Skin epidermis (tissue), 12 donors: ENCODE data around the gene FAIM.
A peak's percentile ranks its signal among the peaks of the same experiment; 100 is the strongest.
"Not testable (repeated sequence)": the region's sequence is repeated elsewhere in the genome, so short reads cannot be mapped to it uniquely, and the experiment has no call there.

Experiments
- H3K27ac ChIP-seq, 21 experiments: fragments of 200-600 bp; sonication (generic) in 11 of 21; one replicate each; pipeline ENCODE4 v1.5.0; 2020; ENCODE audit warnings: mild to moderate bottlenecking in 3 of 21, inconsistent platforms in 2 of 21, moderate library complexity in 2 of 21
- H3K4me3 ChIP-seq, 7 experiments: fragments of 200-600 bp; sonication (generic) in 2 of 7; one replicate each; pipeline ENCODE4 v1.5.0; 2020; ENCODE audit warnings: inconsistent platforms in 2 of 7, mild to moderate bottlenecking in 2 of 7, moderate library complexity in 1 of 7

FAIM gene

DNA sequence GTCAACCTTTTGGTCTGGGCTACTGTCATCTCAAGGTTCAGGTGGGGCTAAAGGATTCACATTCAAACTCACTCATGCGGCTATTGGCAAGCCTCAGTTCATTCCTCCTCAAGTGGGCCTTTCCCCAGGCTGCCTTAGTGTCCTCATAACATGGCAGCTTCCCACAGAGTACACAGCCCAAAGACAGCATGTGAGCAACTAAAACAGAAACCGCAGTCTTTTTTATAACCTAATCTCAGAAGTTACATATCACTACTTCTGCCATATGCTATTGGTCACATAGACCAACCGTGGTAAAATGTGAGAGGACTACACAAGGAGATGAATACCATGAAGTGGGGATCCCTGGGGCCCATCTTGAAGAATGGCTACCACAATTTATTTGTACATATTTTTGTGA is 10.0 kb upstream of the FAIM start:
- no peak overlapping the region for H3K4me3 ChIP-seq
- no peak overlapping the region for H3K27ac ChIP-seq

DNA sequence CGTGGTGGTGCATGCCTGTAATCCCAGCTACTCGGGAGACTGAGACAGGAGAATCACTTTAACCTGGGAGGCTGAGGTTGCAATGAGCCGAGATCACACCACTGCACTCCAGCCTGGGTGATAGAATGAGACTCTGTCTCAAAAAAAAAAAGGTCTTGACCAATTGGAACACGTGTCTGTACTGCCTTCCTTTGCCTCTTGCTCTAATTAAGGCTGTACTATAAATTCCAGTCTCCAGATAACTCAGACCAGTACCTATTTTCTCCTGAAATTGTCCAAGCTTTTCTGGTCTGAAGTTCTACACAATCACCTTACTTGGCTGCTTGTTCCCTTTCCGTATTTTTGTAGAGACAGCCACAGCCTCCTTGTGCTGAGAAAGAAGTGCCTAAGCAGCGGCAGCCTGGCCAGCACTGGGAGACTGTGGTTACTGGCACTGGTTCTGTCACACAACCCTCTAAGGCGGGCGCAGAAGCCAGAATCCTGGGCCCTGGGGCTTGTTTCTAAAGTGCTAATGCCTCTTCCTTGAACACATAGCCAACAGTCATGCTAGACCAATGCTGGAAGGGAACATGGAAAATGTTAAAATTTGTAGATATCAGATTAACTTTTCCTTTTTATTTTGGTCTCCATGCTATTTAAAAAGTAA is 8.3 kb upstream of the FAIM start:
- no peak overlapping the region for H3K4me3 ChIP-seq

DNA sequence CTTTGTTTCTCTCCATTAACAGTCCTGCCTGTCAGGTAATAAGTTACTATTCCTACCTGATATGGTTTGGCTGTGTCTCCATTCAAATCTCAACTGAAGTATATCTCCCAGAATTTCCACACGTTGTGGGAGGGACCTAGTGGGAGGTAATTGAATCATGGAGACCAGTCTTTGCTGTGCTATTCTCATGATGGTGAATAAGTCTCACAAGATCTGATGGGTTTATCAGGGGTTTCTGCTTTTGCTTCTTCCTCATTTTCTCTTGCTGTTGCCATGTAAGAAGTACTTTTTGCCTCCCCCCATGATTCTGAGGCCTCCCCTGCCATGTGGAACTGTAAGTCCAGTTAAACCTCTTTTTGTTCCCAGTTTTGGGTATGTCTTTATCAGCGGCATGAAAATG is 6.9 kb upstream of the FAIM start:
- not testable (repeated sequence) for H3K27ac ChIP-seq, H3K4me3 ChIP-seq

More for the DNA sequence above, 8.3 kb upstream of the FAIM start:
- H3K27ac ChIP-seq = peak overlapping the region in 2 of 21 experiments; percentile 7 to 21

DNA sequence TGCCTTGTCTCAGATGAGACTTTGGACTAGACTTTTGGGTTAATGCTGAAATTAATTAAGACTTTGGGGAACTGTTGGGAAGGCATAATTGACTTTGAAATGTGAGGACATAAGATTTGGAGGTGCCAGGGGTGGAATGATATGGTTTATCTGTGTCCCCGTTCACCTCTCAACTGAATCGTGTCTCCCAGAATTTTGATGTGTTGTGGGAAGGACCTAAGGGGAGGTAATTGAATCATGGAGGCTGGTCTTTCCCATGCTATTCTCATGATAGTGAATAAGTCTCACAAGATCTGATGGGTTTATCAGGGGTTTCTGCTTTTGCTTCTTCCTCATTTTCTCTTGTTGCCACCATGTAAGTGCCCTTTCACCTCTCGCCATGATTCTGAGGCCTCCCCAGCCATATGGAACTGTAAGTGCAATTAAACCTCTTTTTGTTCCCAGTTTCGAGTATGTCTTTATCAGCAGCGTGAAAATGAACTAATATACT is 4.4 kb upstream of the FAIM start:
- H3K4me3 ChIP-seq, H3K27ac ChIP-seq: not testable (repeated sequence)

DNA sequence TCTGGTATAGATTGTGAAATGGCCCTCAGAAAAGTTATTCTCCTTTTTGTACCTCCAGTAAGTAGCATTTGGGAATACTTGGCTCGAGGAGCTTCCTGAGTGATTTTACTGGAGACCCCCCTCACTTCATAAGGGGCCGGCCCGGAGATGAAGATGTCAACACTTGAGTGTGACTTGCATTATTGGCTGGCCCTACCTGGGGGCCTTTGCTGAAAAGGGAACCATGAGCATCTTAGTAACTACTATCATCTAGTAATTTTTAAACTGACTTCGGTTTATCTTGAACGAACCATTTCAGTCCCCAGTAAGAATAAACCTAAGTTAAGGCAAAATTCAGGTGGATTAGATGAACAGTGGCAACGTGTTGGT is 1.3 kb downstream of the FAIM start:
- peak overlapping the region in 13 of 21 experiments; percentile 88 to 99 (median 96) for H3K27ac ChIP-seq
- H3K4me3 ChIP-seq = peak overlapping the region in 2 of 7 experiments; percentile 66 to 76

DNA sequence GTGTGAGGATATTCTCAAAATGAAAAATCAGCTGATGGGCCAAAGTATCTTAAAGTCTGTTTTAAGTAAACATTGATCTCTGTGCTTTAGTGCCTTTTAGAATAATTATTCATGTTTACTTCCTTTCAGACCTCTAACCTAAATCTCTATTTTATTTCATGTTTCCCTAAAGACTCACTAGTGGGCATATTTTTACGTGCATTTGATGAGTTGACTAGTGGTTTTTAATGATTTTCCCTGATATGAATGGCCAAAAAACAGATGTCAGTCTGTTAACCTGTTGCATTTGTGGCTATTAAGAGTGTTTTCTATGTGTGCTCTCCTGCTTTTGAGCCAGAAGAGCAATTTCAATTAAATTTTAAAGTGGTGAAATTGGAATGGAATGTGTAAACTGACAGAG is 6.9 kb downstream of the FAIM start:
- Histone ChIP-seq H3K27ac (no peak overlapping the region), H3K4me3 (no peak overlapping the region)

DNA sequence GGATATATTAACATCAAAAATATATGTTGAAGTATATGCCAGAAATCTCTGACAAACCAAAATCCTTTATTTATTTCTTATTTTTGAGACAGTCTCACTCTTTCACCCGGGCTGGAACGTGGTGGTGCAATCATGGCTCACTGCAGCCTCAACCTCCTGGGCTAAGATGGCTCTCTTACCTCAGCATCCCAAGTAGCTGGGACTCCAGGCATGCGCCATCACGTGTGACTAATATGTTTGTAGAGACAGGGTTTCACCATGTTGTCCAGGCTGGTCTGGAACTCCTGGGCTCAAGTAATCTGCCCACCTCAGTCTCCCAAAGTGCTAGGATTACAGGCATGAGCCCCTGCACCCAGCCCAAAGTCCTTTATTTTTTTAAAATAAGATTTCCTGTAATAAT is 11.9 kb downstream of the FAIM start:
- no peak overlapping the region for H3K27ac ChIP-seq
- H3K4me3 ChIP-seq = no peak overlapping the region

DNA sequence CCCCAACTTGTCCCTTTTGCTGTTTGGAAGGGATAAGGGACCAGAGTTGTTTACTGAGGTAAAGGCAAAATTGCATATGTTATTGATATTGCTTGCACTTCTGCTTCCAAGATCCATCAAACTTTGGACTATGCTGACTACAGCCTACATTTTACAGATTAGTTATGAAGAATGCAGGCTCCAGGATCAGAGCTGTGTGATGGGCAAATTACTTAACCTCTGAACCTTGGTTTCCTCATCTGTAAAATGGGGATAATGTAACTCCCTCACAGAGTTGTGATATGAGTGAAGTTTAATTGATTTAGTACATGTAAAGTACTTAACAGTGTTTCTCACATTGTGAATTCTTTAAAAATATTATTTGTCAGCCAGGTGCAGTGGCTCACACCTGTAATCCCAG is 15.9 kb downstream of the FAIM start:
- Histone ChIP-seq H3K4me3 (no peak overlapping the region), H3K27ac (no peak overlapping the region)

DNA sequence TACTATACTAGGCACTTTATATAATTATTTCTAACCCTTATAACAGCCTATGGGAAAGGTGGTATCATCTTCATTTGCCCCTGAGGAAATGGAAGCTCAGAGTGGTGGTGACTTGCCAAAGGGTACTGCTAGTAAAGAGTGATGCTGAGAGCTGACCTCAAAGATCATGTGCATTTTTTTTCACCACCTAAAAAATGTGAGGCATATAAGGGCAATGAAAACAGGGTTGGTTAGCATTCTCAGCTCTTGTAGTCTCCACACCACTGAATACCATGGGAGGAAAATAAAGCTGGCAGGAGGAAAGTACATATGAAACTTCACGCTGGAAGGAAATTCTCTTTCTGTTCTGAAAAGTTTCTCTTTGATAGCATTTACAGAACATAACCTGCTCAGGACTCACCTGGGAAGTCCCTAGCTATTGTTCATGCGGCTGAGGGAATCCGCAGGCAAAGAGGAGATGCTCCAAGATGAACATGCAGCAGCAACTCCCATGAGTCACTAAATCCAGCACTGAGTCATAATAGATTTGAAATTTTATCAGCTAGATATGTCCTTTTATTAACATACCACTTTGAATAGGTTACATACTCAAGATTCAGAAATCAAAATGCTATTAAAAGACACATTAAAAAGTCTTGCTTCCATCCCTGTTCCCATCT is 17.3 kb downstream of the FAIM start:
- Histone ChIP-seq H3K27ac (peak overlapping the region in 1 of 21 experiments; percentile 14), H3K4me3 (no peak overlapping the region)

DNA sequence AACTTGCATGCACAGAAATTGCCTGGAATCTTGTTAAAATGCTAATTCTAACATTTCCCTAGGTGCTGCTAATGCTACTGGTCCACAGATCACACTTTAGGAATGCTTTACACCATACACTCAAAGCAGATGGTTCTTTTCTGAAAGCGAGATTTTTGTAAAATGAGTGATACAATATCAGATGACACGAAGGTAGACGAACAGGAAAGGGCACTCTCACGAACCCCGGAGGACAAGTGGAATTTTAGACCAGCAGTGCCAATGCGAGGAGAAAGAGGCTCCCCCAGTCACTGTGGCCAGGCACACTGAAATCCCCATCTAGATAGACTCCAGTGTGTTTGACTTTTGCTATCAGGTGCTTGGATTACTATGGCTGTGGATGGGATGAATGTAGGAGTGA is 21.0 kb downstream of the FAIM start:
- Histone ChIP-seq H3K27ac (no peak overlapping the region), H3K4me3 (no peak overlapping the region)

DNA sequence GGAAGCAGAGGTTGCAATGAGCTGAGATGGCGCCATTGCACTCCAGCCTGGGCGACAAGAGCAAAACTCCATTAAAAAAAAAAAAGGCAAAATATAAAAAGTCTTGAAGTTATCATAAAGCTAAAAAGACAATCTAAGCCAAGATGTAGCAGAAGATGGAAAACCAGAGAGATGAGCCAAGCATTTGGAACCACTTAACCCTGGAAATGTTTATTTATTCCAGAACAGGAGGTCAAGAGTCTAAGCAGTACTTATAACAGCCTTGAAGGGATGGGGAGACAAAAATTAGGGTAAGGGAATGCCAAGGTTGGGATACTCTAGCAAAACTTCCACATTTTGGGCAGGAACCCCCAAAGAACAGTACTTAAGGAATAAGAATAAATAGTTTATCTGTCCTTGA is 30.1 kb downstream of the FAIM start:
- Histone ChIP-seq H3K27ac (no peak overlapping the region), H3K4me3 (no peak overlapping the region)

DNA sequence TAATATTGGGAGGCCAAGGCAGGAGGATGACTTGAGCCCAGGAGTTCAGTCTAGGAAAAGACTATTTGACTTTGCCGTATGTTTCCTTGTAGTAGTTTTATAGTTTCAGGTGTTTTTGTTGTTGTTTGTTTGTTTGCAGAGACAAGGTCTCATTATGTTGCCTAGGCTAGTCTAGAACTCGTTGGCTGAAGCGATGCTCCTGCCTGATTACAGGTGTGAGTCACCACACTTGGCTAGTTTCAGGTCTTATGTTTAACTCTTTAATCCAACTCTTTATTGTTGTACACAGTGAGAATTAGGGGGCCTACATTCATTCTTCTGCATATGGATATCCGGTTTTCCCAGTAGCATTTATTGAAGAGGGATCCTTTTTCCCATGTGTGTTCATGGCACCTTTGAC is 32.0 kb downstream of the FAIM start:
- no peak overlapping the region for H3K4me3 ChIP-seq
- H3K27ac ChIP-seq = no peak overlapping the region

DNA sequence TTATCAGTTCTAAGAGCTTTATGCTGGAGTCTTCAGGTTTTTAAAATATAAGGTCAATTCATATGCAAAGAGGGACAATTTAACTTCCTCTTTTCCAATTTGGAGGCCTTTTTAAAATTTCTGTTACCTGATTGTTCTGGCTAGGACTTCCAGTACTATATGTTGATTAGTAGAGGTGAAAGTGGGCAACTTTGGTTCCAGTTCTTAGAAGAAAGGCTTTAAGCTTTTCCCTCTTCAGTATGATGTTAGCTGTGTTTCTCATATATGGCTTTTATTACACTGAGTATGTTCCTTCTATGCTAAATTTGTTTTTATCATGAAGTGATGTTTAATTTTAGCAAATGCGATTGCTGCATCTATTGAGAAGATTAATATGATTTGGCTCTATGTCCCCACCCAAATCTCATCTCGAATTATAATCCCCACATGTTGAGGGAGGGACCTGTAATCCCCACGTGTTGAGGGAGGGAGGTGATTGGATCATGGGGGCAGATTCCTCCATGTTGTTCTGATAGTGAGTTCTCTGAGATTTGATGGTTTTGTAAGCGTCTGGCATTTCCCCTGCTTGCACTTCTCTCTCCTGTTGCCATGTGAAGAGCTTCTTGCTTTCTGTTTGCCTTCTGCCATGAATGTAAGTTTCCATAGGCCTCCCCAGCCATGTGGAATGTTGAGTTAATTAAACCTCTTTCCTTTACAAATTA is 33.8 kb downstream of the FAIM start:
- Histone ChIP-seq H3K4me3 (no peak overlapping the region), H3K27ac (no peak overlapping the region)

DNA sequence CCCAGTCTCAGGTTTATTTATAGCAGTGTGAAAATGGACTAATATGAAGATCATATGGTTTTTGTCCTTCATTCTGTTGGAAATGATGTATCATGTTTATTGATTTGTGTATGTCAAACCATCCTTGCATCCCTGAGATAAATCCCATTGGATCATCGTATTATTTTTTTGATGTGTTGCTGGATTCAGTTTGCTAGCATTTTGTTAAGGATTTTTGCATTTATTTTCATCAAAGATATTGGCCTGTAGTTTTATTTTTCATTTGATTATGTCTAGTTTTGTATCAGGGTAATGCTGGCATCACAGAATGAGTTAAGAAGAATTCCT is 34.3 kb downstream of the FAIM start:
- Histone ChIP-seq H3K27ac (no peak overlapping the region), H3K4me3 (no peak overlapping the region)

DNA sequence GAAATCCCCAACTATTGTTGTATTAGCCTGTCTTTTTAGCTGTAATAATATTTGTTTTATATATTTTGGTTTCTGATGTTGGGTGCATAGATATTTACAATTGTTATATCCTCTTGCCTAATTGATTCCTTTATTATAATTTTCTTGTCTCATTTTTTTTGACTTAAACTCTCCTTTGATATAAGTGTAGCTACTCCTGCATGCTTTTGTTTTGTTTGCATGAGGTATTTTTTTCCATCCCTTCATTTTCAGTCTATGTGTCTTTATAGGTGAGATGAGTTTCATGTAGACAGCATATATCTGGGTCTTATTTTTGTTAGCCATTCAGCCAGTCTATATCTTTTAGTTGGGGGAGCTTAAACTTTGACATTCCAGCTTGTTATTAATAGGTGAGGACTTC is 37.4 kb downstream of the FAIM start:
- Histone ChIP-seq H3K4me3 (no peak overlapping the region), H3K27ac (no peak overlapping the region)

DNA sequence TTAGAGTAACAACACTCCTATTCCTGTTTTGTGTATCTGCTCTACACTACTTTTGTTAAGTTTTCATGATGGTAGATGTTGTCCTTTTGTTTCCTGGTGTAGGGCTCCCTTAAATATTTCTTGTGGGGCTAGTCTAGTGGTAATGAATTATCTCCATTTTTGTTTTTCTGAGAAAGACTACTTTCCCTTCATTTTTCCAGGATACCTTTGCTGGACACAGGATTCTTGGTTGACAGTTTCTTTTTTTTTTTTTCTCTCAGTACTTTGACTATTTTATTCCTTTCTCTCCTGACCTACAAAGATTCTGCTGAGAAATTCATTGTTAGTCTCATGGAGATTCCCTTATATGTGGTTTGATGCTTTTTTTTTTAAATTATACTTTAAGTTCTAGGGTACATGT is 37.9 kb downstream of the FAIM start:
- Histone ChIP-seq H3K27ac (no peak overlapping the region), H3K4me3 (no peak overlapping the region)

DNA sequence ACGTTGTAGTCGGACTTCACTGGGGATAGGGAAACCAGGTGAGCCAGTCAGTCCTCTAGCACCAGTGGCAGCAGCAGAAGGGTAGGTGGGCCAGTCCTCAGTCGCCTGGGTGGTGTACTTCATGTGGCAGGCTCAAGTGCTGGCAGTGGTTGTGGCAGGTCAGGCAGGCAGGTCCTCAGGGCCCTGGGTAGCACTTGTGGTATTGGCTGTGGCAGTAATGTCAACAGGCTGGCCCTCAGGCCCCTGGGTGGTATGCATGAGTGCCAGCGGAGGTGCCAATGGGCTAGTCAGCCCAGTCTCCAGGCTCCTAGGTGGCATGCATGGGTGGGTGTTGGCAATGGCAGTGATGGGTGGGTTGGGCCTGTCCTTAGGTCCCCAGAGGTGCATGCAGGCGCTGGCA is 40.6 kb downstream of the FAIM start:
- Histone ChIP-seq H3K4me3 (no peak overlapping the region), H3K27ac (no peak overlapping the region)

DNA sequence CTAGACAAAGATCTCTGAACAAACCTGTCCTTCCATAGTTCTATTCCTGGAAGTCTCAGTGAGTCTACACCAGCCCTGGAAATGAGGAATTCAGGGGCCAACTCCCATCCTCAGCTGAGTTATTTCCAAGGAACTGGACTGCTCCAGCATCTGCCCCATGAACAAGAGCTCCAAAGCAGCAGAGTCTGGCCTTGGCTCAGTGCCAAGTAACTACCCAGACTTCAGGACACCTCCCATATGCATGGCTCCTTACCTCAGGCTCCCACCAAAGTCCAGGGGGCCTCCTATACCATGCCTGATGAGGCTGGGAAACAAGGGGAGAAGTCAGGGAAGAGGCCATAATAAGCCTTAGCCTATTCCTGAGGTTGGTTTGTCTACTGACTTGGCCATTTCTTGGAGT is 45.0 kb downstream of the FAIM start:
- Histone ChIP-seq H3K27ac (no peak overlapping the region), H3K4me3 (no peak overlapping the region)

DNA sequence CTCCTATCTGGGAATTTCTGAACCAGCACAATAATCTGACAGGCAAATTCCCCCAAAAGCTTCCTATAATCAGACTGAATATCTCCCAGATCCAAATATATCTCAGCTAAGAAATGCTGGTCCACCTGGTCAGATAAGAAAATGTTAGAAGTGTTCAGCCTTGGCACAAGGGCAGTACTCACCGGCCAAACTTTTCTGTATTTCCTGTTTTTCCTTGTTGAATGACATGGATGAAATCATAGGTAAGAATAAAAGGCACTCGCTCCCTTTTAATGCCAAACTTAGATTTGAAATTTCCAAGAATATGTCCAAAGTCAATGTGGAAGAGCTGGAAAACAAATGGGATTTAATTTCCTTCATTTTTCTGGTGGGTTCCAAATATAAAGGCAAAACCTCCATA is 48.9 kb downstream of the FAIM start:
- Histone ChIP-seq H3K4me3 (no peak overlapping the region), H3K27ac (no peak overlapping the region)

DNA sequence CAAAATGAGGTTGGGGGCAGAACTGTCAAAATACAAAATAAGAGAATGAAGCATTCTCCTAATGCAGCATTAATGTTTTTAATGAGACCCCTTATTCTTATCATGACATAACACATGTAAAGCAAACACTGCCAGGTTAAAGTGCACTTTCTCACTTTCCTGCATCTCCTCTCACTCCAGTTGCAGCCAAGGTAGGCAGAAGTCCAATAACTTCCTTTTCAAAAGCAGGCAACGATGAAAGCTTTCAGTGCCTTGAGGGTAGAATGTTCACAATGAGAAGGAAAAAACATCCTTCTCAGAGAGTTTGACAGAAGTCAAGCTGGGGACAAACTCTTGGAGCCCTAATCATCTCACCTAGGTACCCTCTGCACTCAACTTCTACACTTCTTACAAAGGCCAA is 59.5 kb downstream of the FAIM start:
- no peak overlapping the region for H3K27ac ChIP-seq
- H3K4me3 ChIP-seq = no peak overlapping the region

DNA sequence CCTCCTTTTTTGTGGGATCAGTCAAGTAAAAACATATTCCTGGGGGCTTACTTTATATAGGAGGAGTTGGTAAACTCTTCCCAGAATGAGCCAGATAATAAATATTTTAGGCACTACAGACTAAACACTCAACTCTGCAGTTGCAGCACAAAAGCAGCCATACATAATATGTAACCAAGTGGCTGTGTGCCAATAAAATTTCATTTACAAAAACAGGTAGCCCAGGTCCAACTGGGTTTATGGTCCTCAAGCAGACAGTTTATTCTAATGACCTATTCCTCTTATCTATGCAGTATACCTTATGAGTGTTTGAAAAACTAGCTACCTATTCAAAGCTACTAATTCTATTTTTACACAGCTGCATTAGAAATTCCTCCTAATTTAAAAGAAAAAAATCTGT is 61.8 kb downstream of the FAIM start:
- H3K4me3 ChIP-seq = no peak overlapping the region
- H3K27ac ChIP-seq = no peak overlapping the region
